Psoas muscle (tissue), 8 donors: ENCODE data around the gene AIG1. TPM values are rescaled to one million over a fixed set of nuclear protein-coding genes. Genes with fewer than 3 reads are reported as not detected.

Experiments used
- ATAC-seq, 4 donors: fragments of 200-7000 bp; cut with Tn5 transposase; one replicate each; pipeline ENCODE4 v1.9.1; 2020; ENCODE audit warnings: moderate library complexity in 3 of 4, mild to moderate bottlenecking in 2 of 4
- DNase-seq, 2 donors: peaks; one replicate each; pipeline ENCODE4 v3.0.0-alpha.2; 2020
- H3K27ac ChIP-seq: fragments of 200-600 bp; one replicate; pipeline ENCODE4 v1.8.0; 2022
- H3K27me3 ChIP-seq, 3 donors: fragments of 200-600 bp in 1 of 3; one replicate each; pipeline versions ENCODE4 v1.6.1 to v1.8.0; 2013 to 2022; ENCODE audit warnings: low read length in 2 of 3, mild to moderate bottlenecking in 2 of 3, moderate library complexity in 1 of 3; ENCODE audit not compliant: insufficient read depth in 3 of 3
- H3K36me3 ChIP-seq, 2 donors: fragments of 200-600 bp in 1 of 2; one replicate each; pipeline versions ENCODE4 v1.6.1 to v1.8.0; 2013 to 2022; ENCODE audit warnings: low read depth in 1 of 2, mild to moderate bottlenecking in 1 of 2, moderate library complexity in 1 of 2; ENCODE audit not compliant: insufficient read depth in 1 of 2
- H3K4me1 ChIP-seq: fragments of 200-600 bp; one replicate; pipeline ENCODE4 v1.8.0; 2022
- H3K4me3 ChIP-seq: fragments of 200-600 bp; one replicate; pipeline ENCODE4 v1.8.0; 2022; ENCODE audit warnings: mild to moderate bottlenecking
- H3K9me3 ChIP-seq: fragments of 200-600 bp; one replicate; pipeline ENCODE4 v1.8.0; 2022
- CTCF ChIP-seq: fragments of 200-600 bp; IDR thresholded peaks from one replicate; pipeline ENCODE4 v1.8.0; 2022; ENCODE audit warnings: antibody characterized with exemption
- WGBS, 3 donors: extraction: QIAGEN DNeasy Blood & Tissue Kit; methylation state at CpG; one replicate each; pipeline versions ENCODE4 v1.1.6 to v1.1.7; 2013; 5-methylcytosine and 5-hydroxymethylcytosine counted together
- intact Hi-C, 2 donors: fragments of 100-400 bp; cut with DNase I; formaldehyde crosslinking; loops; one replicate each; pipeline versions ENCODE4 v1.11.0 to v1.14.2; 2022
- polyA plus RNA-seq, 3 donors: library from polyadenylated mRNA; stranded (reverse); fragments of 200-250 nt; gene quantifications; one replicate each; pipeline ENCODE4 v1.2.3, GENCODE V29; 2013
- total RNA-seq, 4 donors: library from RNA; stranded (reverse); fragmentation: NEBNext Ultra II Directional in 2 of 4; extraction: Animal tissue kit (Norgen Biotek cat#: 25700) in 2 of 4; gene quantifications; one replicate each; pipeline versions ENCODE4 v1.2.1 to v1.2.4, GENCODE V29; 2021 to 2023
- donor health status: healthy with polysubstance abuse.
- donor health status: DM: no; HTN: no; CAD: no; lungs with moderate emphysema.
- donor health status: Bipolar disorder and iron deficiency.
- donor health status: healthy.
- donor health status: DM: yes; HTN: yes; CAD: no.
- donor health status: DM: no; HTN: no; CAD: no.
- donor health status: DM: no; HTN: no; CAD: no.
- donor health status: DM: yes; HTN: yes; CAD: no.

AIG1 gene
- total and polyA plus RNA-seq, 7 donors: 4.0 to 24.6 (median 5.8) TPM

- no peak for DNase-seq
- Histone ChIP-seq H3K4me3 (no peak overlapping the region), H3K27ac (peak overlapping the region; percentile 7), H3K36me3 (no peaks in the 10 kb centered on the region), H3K27me3 (no peaks in the 10 kb centered on the region), H3K4me1 (peaks cover 18% of the 10 kb centered on the region), H3K9me3 (no peaks in the 10 kb centered on the region)
- ATAC-seq: no peak
- intact Hi-C loops: loop anchor here in 1 of 2 donors (10.0 kb wide), 1 partner anchor 57 kb away; no protein-coding TSS in a partner anchor
- WGBS, 3 donors: 26 to 35% (median 30%) methylated on average over 6 of the region's 6 CpGs
- TF ChIP-seq CTCF: no peak
These were observed 47.4 kb downstream of the AIG1 start for GRCh38 chr6:143107911-143108761.

- H3K27ac ChIP-seq: no peak overlapping the region
- H3K4me3 ChIP-seq: no peak overlapping the region
- ATAC-seq (no peak), DNase-seq (no peak)
- no peaks in the 10 kb centered on the region for H3K36me3 ChIP-seq
- intact Hi-C loops: loop anchor here in 1 of 2 donors (10.0 kb wide), 1 partner anchor 56 kb away; no protein-coding TSS in a partner anchor
- H3K27me3 ChIP-seq: no peaks in the 10 kb centered on the region
- peaks cover 18% of the 10 kb centered on the region for H3K4me1 ChIP-seq
- WGBS, 3 donors: 79 to 91% (median 81%) methylated on average over 4 of the region's 4 CpGs
- no peak for TF ChIP-seq CTCF
- no peaks in the 10 kb centered on the region for H3K9me3 ChIP-seq
These were observed 48.5 kb downstream of the AIG1 start for GRCh38 chr6:143109196-143109595.

DNA sequence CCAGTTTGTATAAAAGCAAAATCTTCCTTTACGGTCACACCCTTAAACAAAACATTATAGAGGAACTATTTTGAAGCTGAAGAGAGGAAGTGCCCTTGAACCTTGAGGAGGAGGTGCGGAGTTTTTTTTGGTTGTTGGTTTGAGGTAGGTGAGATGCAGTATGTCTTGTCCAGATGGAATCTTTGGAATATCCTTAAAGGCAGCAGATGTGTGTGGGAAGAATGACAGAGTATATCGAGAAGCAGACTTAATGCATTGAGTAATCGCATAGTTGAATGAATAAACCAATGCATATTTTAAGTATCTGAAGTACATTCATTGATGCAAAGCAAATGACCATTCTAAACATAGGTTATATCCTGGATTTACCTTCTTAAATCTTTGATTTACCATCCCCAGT is 49.9 kb downstream of the AIG1 start:
- no peak for DNase-seq
- peaks cover 18% of the 10 kb centered on the region for H3K4me1 ChIP-seq
- intact Hi-C loops: no loop called here
- no peak for TF ChIP-seq CTCF
- H3K27ac ChIP-seq: no peak overlapping the region
- no peaks in the 10 kb centered on the region for H3K36me3 ChIP-seq
- 83 to 88% (median 86%) methylated on average over 4 of the region's 4 CpGs for WGBS, 3 donors
- no peak for ATAC-seq
- H3K9me3 ChIP-seq: no peaks in the 10 kb centered on the region
- H3K27me3 ChIP-seq: no peaks in the 10 kb centered on the region
- no peak overlapping the region for H3K4me3 ChIP-seq

GRCh38 chr6:143110996-143111395 is 50.3 kb downstream of the AIG1 start:
- intact Hi-C loops: no loop called here
- 99 to 100% (median 100%) methylated on average over 1 of the region's 1 CpG for WGBS, 3 donors

More at GRCh38 chr6:143110996-143111395, 50.3 kb downstream of the AIG1 start:
- Histone ChIP-seq H3K36me3 (no peaks in the 10 kb centered on the region), H3K27ac (no peak overlapping the region), H3K9me3 (no peaks in the 10 kb centered on the region), H3K27me3 (no peaks in the 10 kb centered on the region), H3K4me1 (peaks cover 18% of the 10 kb centered on the region), H3K4me3 (no peak overlapping the region)
- TF ChIP-seq CTCF: no peak
- DNase-seq (no peak), ATAC-seq (no peak)
